HFFc6 (cell line): ENCODE results near the gene HIVEP1. TPM values are rescaled to one million over a fixed set of nuclear protein-coding genes. Genes with fewer than 3 reads are reported as not detected.

Experiments
- DNase-seq: peaks from one replicate; pipeline ENCODE4 v3.0.0-alpha.2; 2018
- H3K27ac Mint-ChIP-seq: 2 replicates; pipeline ENCODE4 v1.8.0; 2020; ENCODE audit warnings: mild to moderate bottlenecking, mixed read lengths
- H3K27me3 Mint-ChIP-seq: 2 replicates; pipeline ENCODE4 v1.8.0; 2021; ENCODE audit warnings: mild to moderate bottlenecking, moderate library complexity, mixed read lengths; ENCODE audit not compliant: insufficient read depth
- H3K36me3 Mint-ChIP-seq: 2 replicates; pipeline ENCODE4 v1.8.0; 2021; ENCODE audit warnings: low read depth, mixed read lengths
- H3K4me1 Mint-ChIP-seq: 2 replicates; pipeline ENCODE4 v1.8.0; 2020; ENCODE audit warnings: low read depth, mixed read lengths
- H3K4me3 Mint-ChIP-seq: 2 replicates; pipeline ENCODE4 v1.8.0; 2020; ENCODE audit warnings: mild to moderate bottlenecking, moderate library complexity, mixed read lengths
- H3K9me3 Mint-ChIP-seq: 2 replicates; pipeline ENCODE4 v1.8.0; 2020; ENCODE audit warnings: mild to moderate bottlenecking, mixed read lengths
- total RNA-seq, 6 experiments: library from RNA; stranded (reverse); fragmentation: NEBNext Ultra II Directional; extraction: Animal tissue kit (Norgen Biotek cat#: 25700); gene quantifications; 2 replicates in 1 of 6; 3 replicates in 5 of 6; pipeline ENCODE4 v1.2.3, GENCODE V29; 2021
- TF ChIP-seq, protein P1 (sequence below): fragments of 200-600 bp; sonication (generic); IDR thresholded peaks from 2 replicates; pipeline ENCODE4 v1.5.0; 2021; ENCODE audit warnings: antibody characterized with exemption, mild to moderate bottlenecking

Gene HIVEP1
- total RNA-seq, 6 experiments from 2014 or later = 10.3 to 19.9 (median 11.8) TPM

DNA sequence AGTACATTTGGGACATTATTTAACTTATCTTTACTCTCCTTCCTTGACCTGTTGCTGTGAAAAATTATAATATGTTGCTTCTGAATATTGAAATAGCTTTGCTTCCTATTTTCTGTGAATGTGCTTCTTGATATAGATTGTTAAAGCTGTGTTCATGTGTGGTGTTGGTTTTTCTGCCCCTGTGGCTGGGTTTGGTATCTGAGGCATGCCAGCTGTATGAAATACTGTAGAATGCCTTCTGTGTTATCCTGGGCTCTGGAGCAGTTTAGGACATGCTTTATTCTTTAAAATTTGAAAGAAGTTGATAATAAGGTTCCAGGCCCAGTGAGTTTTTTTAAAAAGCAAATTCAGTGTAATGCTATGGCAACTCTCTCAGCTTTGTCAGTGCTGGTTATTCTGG, 71.7 kb downstream of the HIVEP1 start:
- Mint-ChIP-seq H3K27ac (no peak overlapping the region), H3K36me3 (no peaks in the 10 kb centered on the region), H3K9me3 (no peaks in the 10 kb centered on the region), H3K4me3 (no peak overlapping the region), H3K27me3 (no peaks in the 10 kb centered on the region; the same call in 1 of the 2 replicates), H3K4me1 (peaks cover 17% of the 10 kb centered on the region)
- TF ChIP-seq, protein P1, sequence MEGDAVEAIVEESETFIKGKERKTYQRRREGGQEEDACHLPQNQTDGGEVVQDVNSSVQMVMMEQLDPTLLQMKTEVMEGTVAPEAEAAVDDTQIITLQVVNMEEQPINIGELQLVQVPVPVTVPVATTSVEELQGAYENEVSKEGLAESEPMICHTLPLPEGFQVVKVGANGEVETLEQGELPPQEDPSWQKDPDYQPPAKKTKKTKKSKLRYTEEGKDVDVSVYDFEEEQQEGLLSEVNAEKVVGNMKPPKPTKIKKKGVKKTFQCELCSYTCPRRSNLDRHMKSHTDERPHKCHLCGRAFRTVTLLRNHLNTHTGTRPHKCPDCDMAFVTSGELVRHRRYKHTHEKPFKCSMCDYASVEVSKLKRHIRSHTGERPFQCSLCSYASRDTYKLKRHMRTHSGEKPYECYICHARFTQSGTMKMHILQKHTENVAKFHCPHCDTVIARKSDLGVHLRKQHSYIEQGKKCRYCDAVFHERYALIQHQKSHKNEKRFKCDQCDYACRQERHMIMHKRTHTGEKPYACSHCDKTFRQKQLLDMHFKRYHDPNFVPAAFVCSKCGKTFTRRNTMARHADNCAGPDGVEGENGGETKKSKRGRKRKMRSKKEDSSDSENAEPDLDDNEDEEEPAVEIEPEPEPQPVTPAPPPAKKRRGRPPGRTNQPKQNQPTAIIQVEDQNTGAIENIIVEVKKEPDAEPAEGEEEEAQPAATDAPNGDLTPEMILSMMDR = no peak
- DNase-seq = no peak

DNA sequence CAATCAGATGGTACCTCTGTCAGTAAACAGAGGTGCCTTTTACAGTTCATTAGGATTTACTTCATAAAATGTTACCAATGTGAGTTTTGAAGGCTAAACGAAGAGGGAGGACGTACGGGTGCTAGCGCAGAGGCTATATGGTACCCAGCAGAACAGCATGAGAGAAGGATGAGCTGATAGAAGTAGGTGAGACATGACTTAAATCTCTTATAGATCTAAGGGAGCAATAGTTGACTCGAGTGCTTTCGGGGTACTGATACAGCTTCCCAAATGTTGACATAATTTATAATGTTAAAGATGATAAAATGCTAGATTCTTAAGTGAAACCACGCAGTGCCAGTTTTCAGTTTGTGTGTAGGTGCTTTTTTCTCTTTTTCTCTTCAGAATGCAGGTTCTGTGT, 72.6 kb downstream of the HIVEP1 start:
- no peak overlapping the region for H3K4me3 Mint-ChIP-seq
- TF ChIP-seq, protein P1 = no peak
- H3K27ac Mint-ChIP-seq = no peak overlapping the region
- H3K4me1 Mint-ChIP-seq = peaks cover 17% of the 10 kb centered on the region
- H3K36me3 Mint-ChIP-seq = no peaks in the 10 kb centered on the region
- no peaks in the 10 kb centered on the region for H3K9me3 Mint-ChIP-seq
- no peak for DNase-seq
- H3K27me3 Mint-ChIP-seq = no peaks in the 10 kb centered on the region; the same call in 1 of the 2 replicates

DNA sequence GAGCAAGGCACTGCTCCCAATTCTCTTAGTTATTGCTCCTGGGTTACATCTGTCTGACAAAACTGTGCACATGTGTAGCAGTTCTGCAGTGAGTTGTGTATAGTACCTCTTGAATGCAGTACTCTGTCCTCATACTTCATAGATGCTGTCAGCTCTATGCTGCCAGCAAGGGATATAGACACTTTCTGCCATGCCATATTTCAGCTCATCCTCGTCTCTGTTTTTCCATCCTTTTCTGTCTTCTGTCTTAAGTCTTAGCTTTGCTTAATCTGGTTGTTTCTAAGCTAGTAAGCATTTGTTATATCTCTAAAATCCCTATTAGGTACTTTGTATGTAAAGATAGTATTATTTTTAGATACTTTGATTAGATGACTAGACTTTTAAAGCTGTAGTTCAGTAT, 76.4 kb downstream of the HIVEP1 start:
- H3K36me3 Mint-ChIP-seq = 0 out of 2 replicates have a peak, but pooled peaks cover 6% of the 10 kb centered on the region
- no peak for DNase-seq
- H3K27me3 Mint-ChIP-seq = no peaks in the 10 kb centered on the region
- H3K4me3 Mint-ChIP-seq = no peak overlapping the region
- peaks cover 12% of the 10 kb centered on the region for H3K4me1 Mint-ChIP-seq
- TF ChIP-seq, protein P1 = no peak
- H3K27ac Mint-ChIP-seq = no peak overlapping the region
- no peaks in the 10 kb centered on the region for H3K9me3 Mint-ChIP-seq

DNA sequence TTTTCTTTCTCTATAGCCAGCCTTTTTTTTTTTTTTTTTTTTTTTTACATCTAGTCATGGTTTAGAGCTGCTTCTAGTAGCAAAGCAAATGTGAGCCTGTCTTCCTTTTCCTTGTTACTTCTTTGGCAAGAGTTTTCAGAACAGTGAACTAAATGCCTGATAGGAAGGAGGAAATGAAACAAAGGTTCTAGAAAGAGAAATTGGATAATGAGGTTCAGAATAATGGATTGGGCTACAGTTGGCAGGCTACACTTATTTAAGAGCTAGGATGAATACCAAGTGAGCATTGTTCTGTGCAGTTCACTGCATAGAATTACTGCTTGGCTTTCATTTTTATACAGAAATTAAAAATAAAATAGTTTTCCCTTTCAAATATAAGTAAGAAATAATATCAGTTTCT, 78.6 kb downstream of the HIVEP1 start:
- DNase-seq = no peak
- no peak overlapping the region for H3K27ac Mint-ChIP-seq
- peaks cover 19% of the 10 kb centered on the region for H3K4me1 Mint-ChIP-seq
- H3K36me3 Mint-ChIP-seq = 0 out of 2 replicates have a peak, but pooled peaks cover 6% of the 10 kb centered on the region
- no peaks in the 10 kb centered on the region for H3K27me3 Mint-ChIP-seq
- H3K9me3 Mint-ChIP-seq = no peaks in the 10 kb centered on the region
- TF ChIP-seq, protein P1 = no peak
- H3K4me3 Mint-ChIP-seq = no peak overlapping the region

DNA sequence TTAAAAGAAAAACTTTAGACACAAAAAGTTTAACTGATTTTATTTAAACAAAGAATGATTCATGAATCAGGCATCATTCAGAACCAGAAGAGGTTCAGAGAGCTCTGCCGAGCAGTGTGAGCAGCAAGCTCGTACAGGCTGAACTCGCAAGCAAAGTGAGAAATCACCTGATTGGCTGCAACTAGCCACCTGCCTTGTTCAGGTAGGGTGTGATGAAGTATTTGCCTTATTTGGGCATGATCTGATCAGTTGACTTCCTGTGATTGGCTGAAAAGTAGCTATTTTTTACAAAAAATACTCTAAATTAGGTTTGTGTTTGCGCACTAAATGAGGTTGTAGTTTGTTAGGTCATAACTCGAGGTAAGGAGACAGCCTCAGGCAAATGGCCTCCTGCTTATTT, 80.7 kb downstream of the HIVEP1 start:
- no peaks in the 10 kb centered on the region for H3K9me3 Mint-ChIP-seq
- TF ChIP-seq, protein P1 = no peak
- H3K27me3 Mint-ChIP-seq = no peaks in the 10 kb centered on the region
- H3K27ac Mint-ChIP-seq = peak overlapping the region; percentile 21; the same call in 1 of the 2 replicates
- H3K4me1 Mint-ChIP-seq = peaks cover 40% of the 10 kb centered on the region
- 0 out of 2 replicates have a peak, but pooled peaks cover 6% of the 10 kb centered on the region for H3K36me3 Mint-ChIP-seq
- DNase-seq = no peak
- H3K4me3 Mint-ChIP-seq = no peak overlapping the region

- Mint-ChIP-seq H3K4me3 (0 out of 2 replicates have a peak overlapping the region, but pooled peaks have one; percentile 38), H3K4me1 (peaks cover 52% of the 10 kb centered on the region), H3K36me3 (peaks cover 6% of the 10 kb centered on the region; the same call in 1 of the 2 replicates), H3K27ac (no peak overlapping the region), H3K27me3 (no peaks in the 10 kb centered on the region), H3K9me3 (no peaks in the 10 kb centered on the region)
- TF ChIP-seq, protein P1 = no peak
- DNase-seq = no peak
Observed at GRCh38 chr6:12094689-12095088, 82.6 kb downstream of the HIVEP1 start.
